OCI-LY3 (cell line): ENCODE data around the gene DNAAF5.
"Not testable (repeated sequence)": the region's sequence is repeated elsewhere in the genome, so short reads cannot be mapped to it uniquely, and the experiment has no call there.

Source experiments
- H2AFZ ChIP-seq: fragments of 200-600, 300-600 bp; shearing (Covaris generic); 2 replicates; pipeline ENCODE4 v1.6.0; 2014; ENCODE audit warnings: antibody characterized with exemption, low read depth, low read length
- H3K27ac ChIP-seq: fragments of 200-600, 300-600 bp; sonication (generic); 2 replicates; pipeline ENCODE4 v1.5.1; 2014; ENCODE audit warnings: mild to moderate bottlenecking, low read length, moderate library complexity, mixed read lengths
- H3K27me3 ChIP-seq: fragments of 200-600, 300-600 bp; sonication (generic); 2 replicates; pipeline ENCODE4 v1.6.1; 2014; ENCODE audit warnings: low read depth, low read length, mixed read lengths
- H3K36me3 ChIP-seq: fragments of 200-600, 300-600 bp; sonication (generic); replicated peaks from 2 replicates; pipeline ENCODE3; 2014; ENCODE audit warnings: low read depth, low read length, mixed read lengths
- H3K4me1 ChIP-seq: fragments of 300-600, 200-600 bp; sonication (generic); 2 replicates; pipeline ENCODE4 v1.6.1; 2014; ENCODE audit warnings: low read length, mixed read lengths
- H3K4me2 ChIP-seq: fragments of 200-600, 300-600 bp; sonication (generic); 2 replicates; pipeline ENCODE4 v1.6.1; 2014; ENCODE audit warnings: low read length, mixed read lengths
- H3K4me3 ChIP-seq: fragments of 300-600, 200-600 bp; sonication (generic); 2 replicates; pipeline ENCODE4 v1.5.1; 2014; ENCODE audit warnings: antibody characterized with exemption, mild to moderate bottlenecking, low read length, moderate library complexity
- H3K79me2 ChIP-seq: fragments of 300-600, 200-600 bp; shearing (Covaris generic); 2 replicates; pipeline ENCODE4 v1.6.1; 2014; ENCODE audit warnings: mild to moderate bottlenecking, low read length, mixed read lengths
- H3K9ac ChIP-seq: fragments of 300-600, 200-600 bp; shearing (Covaris generic); 2 replicates; pipeline ENCODE4 v1.6.0; 2014; ENCODE audit warnings: mild to moderate bottlenecking, low read length, moderate library complexity
- H3K9me3 ChIP-seq: fragments of 200-600, 300-600 bp; shearing (Covaris generic); 2 replicates; pipeline ENCODE4 v1.6.1; 2014; ENCODE audit warnings: low read length, mixed read lengths; ENCODE audit not compliant: insufficient read depth
- H4K20me1 ChIP-seq: fragments of 200-600, 300-600 bp; sonication (generic); 2 replicates; pipeline ENCODE4 v1.6.1; 2016; ENCODE audit warnings: low read length, mixed read lengths; ENCODE audit not compliant: insufficient read depth
- EZH2phosphoT487 ChIP-seq: fragments of 200-600 bp; shearing (Covaris generic); IDR thresholded peaks from 2 replicates; pipeline ENCODE4 v1.6.1; 2018; ENCODE audit warnings: antibody characterized with exemption, mixed run types, low read depth
- TF ChIP-seq, protein P1 (sequence below): fragments of 200-600, 300-600 bp; sonication (generic); IDR thresholded peaks from 2 replicates; pipeline ENCODE4 v1.5.1; 2014; ENCODE audit warnings: antibody characterized with exemption, low read length, low read depth

Gene DNAAF5

DNA sequence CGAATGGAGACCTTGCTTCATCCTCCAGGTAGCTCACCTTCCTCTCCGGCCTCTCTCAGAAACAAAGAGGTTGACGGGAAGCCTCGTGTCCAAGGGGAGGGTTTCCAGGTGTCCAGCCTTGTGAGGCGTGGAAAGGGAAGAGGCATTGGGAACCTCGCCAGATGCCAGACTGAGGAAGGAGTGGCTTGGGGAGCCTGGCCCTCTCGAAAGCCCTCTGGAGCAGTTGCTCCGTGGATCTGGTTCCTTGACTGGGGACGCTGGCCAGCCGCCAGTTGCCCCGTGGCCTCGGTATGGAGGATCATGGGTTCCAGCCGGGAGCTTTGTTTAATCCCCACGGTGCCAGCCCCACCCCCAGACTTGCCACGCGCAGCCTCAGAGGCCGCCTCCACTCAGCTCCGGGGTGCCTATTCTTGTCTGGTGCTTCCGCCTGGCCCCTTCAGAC lies 75.5 kb downstream of the DNAAF5 start:
- no peak overlapping the region for H3K27ac ChIP-seq
- H3K27me3 ChIP-seq: no peaks in the 10 kb centered on the region
- H2AFZ ChIP-seq: no peak overlapping the region
- no peak overlapping the region for H3K4me3 ChIP-seq
- no peaks in the 10 kb centered on the region for H3K4me1 ChIP-seq
- H3K4me2 ChIP-seq: no peak overlapping the region
- no peaks in the 10 kb centered on the region for H3K79me2 ChIP-seq
- no peaks in the 10 kb centered on the region for H3K36me3 ChIP-seq
- TF ChIP-seq, protein P1, sequence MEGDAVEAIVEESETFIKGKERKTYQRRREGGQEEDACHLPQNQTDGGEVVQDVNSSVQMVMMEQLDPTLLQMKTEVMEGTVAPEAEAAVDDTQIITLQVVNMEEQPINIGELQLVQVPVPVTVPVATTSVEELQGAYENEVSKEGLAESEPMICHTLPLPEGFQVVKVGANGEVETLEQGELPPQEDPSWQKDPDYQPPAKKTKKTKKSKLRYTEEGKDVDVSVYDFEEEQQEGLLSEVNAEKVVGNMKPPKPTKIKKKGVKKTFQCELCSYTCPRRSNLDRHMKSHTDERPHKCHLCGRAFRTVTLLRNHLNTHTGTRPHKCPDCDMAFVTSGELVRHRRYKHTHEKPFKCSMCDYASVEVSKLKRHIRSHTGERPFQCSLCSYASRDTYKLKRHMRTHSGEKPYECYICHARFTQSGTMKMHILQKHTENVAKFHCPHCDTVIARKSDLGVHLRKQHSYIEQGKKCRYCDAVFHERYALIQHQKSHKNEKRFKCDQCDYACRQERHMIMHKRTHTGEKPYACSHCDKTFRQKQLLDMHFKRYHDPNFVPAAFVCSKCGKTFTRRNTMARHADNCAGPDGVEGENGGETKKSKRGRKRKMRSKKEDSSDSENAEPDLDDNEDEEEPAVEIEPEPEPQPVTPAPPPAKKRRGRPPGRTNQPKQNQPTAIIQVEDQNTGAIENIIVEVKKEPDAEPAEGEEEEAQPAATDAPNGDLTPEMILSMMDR: no peak
- TF ChIP-seq EZH2phosphoT487: no peak
- no peaks in the 10 kb centered on the region for H3K9me3 ChIP-seq
- H4K20me1 ChIP-seq: no peaks in the 10 kb centered on the region
- H3K9ac ChIP-seq: no peak overlapping the region

DNA sequence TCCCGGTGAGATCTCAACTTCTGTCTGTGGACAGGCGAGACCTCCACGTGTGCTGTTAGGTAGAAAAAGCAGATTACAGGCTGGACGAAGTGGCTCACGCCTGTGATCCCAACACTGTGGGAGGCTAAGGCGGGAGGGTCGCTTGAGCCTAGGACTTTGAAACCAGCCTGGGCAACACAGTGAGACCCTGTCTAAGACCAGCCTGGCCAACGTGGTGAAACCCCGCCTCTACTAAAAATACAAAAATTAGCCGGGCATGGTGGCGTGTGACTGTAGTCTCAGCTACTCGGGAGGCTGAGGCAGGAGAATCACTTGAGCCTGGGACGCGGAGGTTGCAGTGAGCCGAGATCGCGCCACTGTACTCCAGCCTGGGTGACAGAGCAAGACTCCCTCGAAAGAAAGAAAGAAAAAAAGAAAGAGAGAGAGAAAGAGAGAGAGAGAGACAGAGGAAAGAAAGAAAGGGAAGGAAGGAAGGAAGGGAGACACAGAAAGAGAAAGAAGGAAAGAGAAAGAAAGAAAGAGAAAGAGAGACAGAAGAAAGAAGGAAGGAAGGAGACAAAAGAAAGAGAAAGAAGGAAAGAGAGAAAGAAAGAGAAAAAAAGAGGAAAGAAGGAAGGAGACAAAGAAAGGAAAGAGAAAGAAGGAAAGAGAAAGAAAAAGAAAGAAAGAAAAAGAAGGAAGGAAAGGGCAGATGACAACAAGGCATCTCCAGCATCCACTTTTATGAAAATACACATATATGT lies 76.2 kb downstream of the DNAAF5 start:
- no peaks in the 10 kb centered on the region for H3K27me3 ChIP-seq
- TF ChIP-seq EZH2phosphoT487: no peak
- TF ChIP-seq, protein P1: no peak
- no peaks in the 10 kb centered on the region for H3K4me1 ChIP-seq
- H4K20me1 ChIP-seq: no peaks in the 10 kb centered on the region
- no peak overlapping the region for H3K9ac ChIP-seq
- no peak overlapping the region for H3K4me3 ChIP-seq
- H3K27ac ChIP-seq: no peak overlapping the region
- no peak overlapping the region for H3K4me2 ChIP-seq
- no peak overlapping the region for H2AFZ ChIP-seq
- no peaks in the 10 kb centered on the region for H3K9me3 ChIP-seq
- H3K36me3 ChIP-seq: no peaks in the 10 kb centered on the region
- H3K79me2 ChIP-seq: no peaks in the 10 kb centered on the region

DNA sequence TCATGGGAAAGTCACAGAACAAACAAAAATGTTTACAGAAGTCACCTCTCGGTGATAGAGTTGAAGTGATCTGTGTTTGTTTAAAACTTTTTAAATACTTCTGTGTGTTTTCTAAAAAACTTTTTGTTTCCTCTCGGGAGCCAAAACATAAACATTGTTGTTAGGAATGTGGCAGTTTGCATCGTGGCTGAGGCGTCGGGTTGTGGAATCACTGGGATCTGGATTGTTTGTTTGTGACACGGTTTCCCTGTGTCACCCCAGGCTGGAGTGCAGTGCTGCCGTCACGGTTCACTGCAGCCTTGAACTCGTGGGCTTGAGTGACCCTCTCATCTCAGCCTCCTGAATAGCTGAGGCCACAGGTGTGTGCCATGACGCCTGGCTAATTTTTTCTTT lies 76.7 kb downstream of the DNAAF5 start:
- TF ChIP-seq, protein P1: no peak
- no peak for TF ChIP-seq EZH2phosphoT487
- H2AFZ ChIP-seq: no peak overlapping the region
- H3K9ac ChIP-seq: no peak overlapping the region

DNA sequence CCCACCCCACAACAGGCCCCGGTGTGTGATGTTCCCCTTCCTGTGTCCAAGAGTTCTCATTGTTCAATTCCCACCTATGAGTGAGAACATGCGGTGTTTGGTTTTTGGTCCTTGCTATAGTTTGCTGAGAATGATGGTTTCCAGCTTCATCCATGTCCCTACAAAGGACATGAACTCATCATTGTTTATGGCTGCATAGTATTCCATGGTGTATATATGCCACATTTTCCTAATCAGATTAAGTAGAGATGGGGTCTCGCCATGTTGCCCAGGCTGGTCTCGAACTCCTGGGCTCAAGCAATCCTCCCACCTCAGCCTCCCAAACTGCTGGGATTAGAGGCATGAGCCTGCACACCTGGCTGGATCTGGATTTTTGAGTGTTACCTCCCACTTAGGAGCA lies 77.3 kb downstream of the DNAAF5 start:
- not testable (repeated sequence) for H2AFZ ChIP-seq, H3K36me3 ChIP-seq, H3K79me2 ChIP-seq, H4K20me1 ChIP-seq, H3K4me3 ChIP-seq, H3K9me3 ChIP-seq, H3K9ac ChIP-seq, H3K27me3 ChIP-seq, H3K4me2 ChIP-seq, H3K4me1 ChIP-seq, H3K27ac ChIP-seq

More for the DNA sequence above, 76.7 kb downstream of the DNAAF5 start:
- no peak overlapping the region for H3K27ac ChIP-seq
- H3K9me3 ChIP-seq: no peaks in the 10 kb centered on the region
- no peak overlapping the region for H3K4me3 ChIP-seq
- no peaks in the 10 kb centered on the region for H4K20me1 ChIP-seq
- H3K27me3 ChIP-seq: no peaks in the 10 kb centered on the region
- no peaks in the 10 kb centered on the region for H3K36me3 ChIP-seq
- H3K79me2 ChIP-seq: no peaks in the 10 kb centered on the region
- no peak overlapping the region for H3K4me2 ChIP-seq
- no peaks in the 10 kb centered on the region for H3K4me1 ChIP-seq

DNA sequence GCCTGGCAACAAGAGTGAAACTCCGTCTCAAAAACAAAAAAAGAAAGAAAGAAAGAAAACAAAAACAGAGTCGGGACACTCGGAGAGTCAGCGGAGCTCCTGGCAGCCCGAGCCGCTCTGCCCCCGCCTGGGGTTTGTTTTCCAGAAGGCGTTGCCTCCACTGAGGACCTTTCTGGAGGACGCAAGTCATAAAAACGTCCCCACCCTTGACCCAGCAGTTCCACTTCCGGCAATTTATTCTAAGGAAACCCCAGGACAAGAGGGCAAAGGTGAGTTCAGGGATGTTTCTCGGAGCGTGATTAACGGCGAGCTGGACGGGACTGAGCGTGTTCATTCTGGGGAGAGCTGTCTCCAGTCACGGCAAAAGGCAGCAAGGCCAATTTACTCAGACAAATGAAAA lies 78.8 kb downstream of the DNAAF5 start:
- Histone ChIP-seq H3K4me1 (no peaks in the 10 kb centered on the region), H2AFZ (no peak overlapping the region), H3K27me3 (no peaks in the 10 kb centered on the region), H4K20me1 (no peaks in the 10 kb centered on the region), H3K36me3 (no peaks in the 10 kb centered on the region), H3K27ac (no peak overlapping the region), H3K4me2 (no peak overlapping the region), H3K9me3 (no peaks in the 10 kb centered on the region), H3K9ac (no peak overlapping the region), H3K79me2 (no peaks in the 10 kb centered on the region), H3K4me3 (no peak overlapping the region)
- TF ChIP-seq, protein P1: no peak
- TF ChIP-seq EZH2phosphoT487: no peak
